Stimulated activated CD4-positive, alpha-beta T cell treated with anti-CD3 and anti-CD28 coated beads, Interleukin-4, amount 100 ng/mL, for 1 hour (primary cell): ENCODE measurements around the gene WDFY4.

ENCODE experiments used
- DNase-seq: peaks from one replicate; pipeline ENCODE4 v3.0.0-alpha.2; 2020

Gene WDFY4

DNA sequence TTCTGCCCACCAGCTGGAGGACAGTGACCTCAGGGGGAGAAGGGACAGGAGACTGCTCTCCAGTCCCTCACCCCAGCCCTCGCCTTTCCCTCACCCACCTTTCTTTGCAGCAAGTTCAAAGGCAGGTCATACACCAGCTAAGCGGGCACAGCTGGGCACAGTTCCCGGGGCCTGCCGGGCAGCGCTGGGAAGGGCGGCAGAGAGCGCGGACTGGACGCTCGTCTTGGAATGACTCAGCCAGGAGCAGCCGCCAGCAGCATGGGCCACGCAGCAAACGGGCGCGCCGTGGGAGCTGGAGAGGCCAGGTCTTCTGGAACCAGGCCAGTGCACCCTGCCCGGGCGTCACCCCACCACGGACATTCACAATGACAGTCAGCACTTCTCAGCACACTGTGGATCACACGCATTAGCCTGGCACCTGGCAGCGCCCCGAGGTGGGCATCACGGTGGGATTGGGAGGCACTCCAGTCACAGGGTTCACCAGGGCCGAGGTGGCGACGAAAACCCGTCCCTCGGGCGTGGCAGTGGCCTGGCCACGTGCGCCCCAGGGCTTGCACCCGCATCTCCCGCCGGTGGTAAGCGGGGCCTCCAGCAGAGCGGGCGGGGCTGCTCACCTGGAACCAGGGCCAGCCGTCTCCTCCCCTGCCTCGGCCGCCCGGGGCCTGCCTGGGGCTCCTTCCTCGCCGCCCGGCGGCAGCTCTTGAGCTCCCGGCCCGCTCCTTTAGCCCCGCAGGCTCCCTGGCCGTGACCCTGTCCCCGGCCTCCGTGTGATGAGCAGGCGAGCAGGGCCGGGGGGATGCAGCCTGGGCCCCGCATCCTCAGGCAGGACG, 29.0 kb upstream of the WDFY4 start:
- peak; percentile 10 for DNase-seq

DNA sequence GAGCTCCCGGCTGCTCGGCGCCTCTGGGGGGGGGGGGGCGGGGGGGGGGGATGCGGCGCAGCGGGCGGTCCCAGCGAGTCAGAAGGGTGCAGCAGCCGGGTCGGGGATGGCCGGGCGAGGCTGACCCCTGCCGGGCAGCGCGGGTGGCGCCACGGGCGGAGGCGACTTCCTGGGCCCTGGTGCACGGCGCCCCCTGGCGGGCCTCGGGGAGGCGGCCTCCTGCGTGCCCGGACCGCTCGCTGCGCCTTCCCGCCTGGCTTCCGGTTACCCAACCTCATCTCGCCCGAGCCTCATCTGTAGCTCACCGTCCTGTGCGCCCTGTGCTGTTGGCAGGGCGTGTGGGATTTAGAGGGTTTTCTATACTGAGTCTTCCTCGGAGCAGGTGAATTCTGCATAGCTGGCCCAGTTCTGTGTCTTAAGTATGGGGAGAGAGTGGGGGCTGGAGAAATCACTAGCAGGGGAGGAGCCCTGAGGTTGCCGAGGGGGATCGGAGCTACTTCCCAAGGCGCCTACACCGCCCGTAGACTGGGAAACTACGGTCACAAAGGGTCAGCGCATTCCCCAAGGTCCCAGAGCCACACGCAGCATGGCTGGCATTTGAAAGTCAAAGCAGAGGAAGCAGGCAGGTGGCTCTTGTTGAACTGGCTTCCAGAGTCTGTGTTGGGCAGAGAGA, 28.3 kb upstream of the WDFY4 start:
- peak; percentile 86 for DNase-seq

DNA sequence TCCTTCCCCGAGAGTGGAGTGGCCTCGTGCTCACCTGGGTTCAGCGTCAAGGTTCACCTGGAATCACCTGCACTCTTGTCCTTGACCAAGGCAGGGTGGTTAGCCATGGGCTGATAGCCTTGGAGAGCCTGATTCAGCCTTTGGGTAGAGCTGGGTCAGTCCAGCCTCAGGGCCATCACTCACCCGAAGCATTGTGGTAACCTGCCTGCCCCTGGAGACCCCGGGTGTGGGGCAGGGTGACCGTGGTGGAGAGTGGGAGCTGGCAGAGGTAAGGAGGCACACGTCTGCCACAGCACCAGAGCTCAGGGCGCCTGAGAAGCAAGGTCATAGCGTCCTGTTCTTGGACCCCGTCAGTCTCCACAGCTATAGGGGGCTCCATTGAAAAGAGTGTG, 27.8 kb upstream of the WDFY4 start:
- DNase-seq = no peak

DNA sequence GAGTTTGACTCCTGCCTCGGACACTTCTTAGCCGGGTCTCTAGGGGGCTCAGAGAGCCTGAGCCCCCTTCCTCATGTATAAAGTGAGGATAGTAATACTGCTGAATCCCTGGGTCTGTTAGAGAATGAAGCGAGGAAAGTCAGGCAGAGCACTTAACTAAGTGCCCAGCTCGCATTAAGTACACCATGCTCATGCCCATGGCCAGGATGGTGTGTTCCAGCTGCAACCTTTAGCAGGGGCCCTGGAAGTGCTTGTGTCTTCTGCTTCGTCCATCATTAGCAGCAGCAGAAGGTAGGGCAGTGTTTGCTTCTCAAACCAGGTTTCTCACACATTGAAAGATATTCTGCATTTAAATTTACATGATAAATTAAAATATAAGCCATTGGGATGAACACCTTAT, 27.3 kb upstream of the WDFY4 start:
- no peak for DNase-seq

- DNase-seq = peak; percentile 58
Measured at GRCh38 chr10:48658243-48658974, 26.3 kb upstream of the WDFY4 start.

GRCh38 chr10:48658975-48659269, 25.8 kb upstream of the WDFY4 start:
- DNase-seq = no peak

DNA sequence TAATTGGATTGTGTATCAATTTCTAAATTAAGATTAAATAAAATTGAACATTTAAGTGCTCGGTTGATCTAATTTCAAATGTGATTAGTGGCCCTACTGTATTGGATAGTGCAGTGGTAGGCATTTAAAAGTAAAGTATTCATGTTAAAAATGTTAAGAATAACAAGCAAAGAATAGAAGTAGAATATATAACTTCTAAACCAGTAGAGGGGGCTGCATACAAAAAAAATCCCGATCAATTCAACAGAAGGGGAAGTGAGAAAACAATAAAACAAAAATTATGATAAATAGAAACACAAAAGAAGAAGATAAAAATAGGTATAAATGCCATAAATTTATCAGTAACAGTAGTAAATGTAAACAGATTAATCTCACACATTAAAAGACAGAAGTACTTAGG, 24.9 kb upstream of the WDFY4 start:
- DNase-seq = no peak

- DNase-seq = no peak
Measured at GRCh38 chr10:48661441-48661840, 23.2 kb upstream of the WDFY4 start.

- DNase-seq = no peak
Measured at GRCh38 chr10:48667960-48668590, 16.6 kb upstream of the WDFY4 start.

- no peak for DNase-seq
Measured at GRCh38 chr10:48670978-48671913, 13.4 kb upstream of the WDFY4 start.

DNA sequence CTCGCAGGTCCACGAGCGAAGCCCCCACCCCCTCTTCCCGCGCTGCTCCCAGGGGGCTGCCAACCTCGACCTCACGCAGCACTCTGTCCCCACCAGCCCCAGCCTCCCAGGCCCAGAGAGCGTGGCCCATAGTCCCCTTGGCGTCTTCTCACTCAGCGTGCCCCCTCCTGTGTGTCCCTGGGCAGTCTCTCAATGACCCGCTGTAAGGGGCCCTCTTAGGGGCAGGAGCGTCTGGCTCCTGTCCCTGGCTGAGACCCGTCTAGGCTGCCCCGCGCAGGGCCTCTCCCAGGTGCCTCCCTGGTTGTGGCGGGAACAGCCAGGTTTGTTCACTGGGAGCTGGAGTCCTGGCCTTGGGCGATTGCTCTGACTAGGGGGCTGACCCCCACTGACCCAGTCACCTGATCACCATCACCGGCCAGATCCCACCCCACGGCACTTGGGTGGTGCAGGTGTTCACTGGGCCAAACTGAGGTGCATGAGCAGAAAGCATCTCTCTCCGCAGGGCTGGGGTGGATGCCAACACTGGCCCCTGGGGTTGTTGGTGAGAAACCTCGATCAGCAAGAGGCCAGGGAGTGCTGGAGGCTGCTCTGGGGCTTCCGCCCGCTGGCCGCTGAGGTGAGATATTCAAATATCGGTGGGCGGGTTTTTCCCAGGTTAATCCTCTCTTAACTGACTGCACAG, 12.6 kb upstream of the WDFY4 start:
- DNase-seq = no peak

DNA sequence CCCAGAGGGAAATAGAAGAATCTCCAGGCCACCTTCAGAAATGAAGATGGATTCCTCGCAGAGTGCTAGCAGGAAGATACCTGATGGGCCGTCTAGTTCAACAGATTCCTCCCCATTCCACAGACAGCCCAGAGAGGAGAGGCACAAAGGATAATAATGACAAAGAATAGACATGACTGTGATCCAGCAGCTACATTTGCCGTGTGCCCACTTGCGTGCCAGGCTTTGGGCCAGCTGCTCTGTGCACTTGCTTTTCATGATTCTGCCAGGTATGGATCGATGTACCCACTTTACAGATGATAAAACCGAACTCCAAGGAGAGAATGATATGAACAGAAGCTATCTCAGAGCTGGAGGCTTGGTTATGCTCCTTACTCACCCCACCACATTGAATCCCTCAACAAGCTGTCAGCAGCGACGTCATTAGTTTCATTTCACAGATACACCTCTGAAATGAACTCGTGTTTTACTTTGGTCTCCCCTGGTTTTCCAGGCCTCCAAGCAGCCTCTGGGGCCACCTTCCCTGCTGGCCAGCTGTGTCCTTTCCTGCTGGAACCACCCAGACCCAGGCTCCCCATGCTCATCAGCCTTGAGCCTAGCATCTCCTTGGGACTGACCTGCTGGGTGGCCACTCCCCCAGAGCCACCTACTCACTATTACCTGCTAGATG, 11.9 kb upstream of the WDFY4 start:
- DNase-seq = no peak

GRCh38 chr10:48677625-48678024, 7.0 kb upstream of the WDFY4 start:
- DNase-seq = no peak

DNA sequence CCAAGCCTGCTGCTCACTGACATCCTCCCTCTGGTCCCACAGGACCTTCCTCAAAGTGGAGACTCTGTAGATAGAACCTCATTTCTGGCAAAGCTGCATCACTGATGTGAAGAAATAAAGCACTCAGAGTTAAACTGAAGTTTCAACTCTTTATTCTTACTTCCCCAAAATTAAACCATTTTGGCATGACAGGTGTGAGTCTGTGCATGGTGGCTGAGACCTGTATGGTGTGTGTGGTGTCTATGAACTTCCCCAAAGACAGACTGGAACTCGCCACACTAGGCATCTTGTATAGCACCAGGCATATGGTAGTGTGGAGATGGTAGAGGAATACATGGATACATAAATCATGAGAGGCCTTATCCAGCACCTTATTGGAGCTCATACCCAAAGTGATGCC, 6.6 kb upstream of the WDFY4 start:
- no peak for DNase-seq

DNA sequence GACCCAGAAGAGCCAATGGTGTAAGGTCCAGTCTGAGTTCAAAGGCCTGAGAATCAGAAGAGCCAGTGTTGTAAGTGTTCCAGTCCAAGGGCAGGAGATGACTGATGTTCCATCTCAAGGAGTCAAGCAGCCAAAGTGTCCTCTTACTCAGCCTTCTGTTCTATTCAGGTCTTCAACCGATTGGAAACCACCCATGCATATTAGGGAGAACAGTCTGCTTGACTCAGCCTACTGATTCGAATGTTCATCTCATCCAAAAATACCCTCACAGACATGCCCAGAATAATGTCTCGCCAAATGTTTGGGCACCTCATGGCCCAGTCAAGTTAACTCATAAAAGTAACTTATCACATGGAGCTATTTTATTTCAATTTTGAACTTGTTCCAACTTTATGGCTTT, 2.9 kb upstream of the WDFY4 start:
- DNase-seq = no peak

DNA sequence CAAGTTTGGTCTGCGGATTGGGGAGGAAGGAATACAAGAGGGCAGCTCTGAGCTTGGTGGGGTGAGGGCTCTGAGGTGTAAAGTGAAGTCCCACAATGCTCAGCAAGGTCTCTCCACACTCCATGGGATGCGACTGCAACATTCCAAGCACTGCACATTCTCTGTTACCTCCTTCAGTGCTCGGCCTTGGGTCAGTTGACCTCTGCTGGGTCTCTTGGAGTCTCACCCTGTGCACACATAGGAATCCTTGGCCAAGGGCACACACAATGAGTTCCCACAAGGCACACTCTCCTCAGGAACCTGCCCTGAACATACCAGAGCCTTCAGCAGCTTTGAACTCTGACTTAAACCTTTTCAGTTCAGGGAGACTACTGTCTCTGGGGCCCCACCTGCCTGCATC, 2.4 kb upstream of the WDFY4 start:
- DNase-seq = no peak

DNA sequence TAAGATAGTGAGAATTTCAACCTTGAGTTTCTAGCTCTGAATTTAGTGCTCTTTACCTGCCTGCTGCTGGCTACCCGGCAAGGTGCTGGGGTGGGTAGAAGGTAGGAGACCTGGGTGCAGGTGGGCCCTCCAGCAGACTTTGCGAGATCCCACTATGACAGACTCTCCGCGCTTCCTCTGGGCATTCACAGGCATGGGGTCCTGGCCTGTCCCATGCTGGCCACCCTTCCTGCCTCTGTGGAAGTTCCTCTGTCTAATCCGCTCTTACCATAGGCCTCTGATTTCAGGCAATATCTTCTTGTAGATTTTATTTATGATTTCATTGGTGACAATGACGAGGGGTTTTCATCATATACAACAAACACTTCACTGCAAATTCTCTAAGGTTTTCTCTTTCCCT, 1.2 kb upstream of the WDFY4 start:
- DNase-seq = no peak

- no peak for DNase-seq
Measured at GRCh38 chr10:48683868-48684267, 805 bp upstream of the WDFY4 start.

DNA sequence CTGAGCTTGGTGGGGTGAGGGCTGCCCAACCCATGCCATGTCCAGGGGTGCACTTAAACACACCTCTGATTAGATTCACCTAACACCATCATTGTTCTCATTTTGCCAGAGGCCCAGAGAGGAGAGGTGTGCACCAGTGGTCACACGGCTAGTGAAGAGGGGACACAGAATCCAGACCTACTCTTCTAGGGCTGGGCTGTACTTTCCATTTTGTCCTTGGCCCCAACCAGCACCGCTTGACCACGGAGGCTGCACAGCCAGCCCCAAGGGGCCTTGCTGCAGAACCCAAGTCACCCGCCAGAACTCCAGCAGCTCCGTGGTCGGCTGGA, 246 bp upstream of the WDFY4 start:
- DNase-seq = no peak

- DNase-seq = no peak
Measured at GRCh38 chr10:48685731-48686130, 1.1 kb downstream of the WDFY4 start.
